Measurements from ENCODE around the gene ANXA1. TPM values are rescaled to one million over a fixed set of nuclear protein-coding genes. Genes with fewer than 3 reads are reported as not detected.
"Not testable (repeated sequence)": the region's sequence is repeated elsewhere in the genome, so short reads cannot be mapped to it uniquely, and the experiment has no call there.

The ANXA1 gene
- 100 to 1,000 TPM; 324 to 335 TPM for total RNA-seq
- 1,000 to 10,000 TPM in 1 of 2 donors, 100 to 1,000 TPM in 1; 621 to 1,202 TPM for polyA plus RNA-seq

GRCh38 chr9:73151653-73152542 lies at the start of gene ANXA1:
ANXA1 (plus strand) TSS chr9:73151865; CDS start chr9:73158536, 6,671 bp downstream.
- peaks cover 0 to 3% (median 0%) of the 10 kb centered on the region in 8 donors for H3K9me3 Mint-ChIP-seq
- peak within 1 kb of the TSS; percentile 92 to 99 (median 94) for H3K4me3 Mint-ChIP-seq
- Histone ChIP-seq H3K27ac (ENCODE audit: low read depth, low read length) (peak within 1 kb of the TSS; percentile 75), H3K9me3 (ENCODE audit: control insufficient read depth in 1 of 2, low read length in 2 of 2) (no peaks in the 10 kb centered on the region), H3K4me1 (ENCODE audit: insufficient read depth, low read length) (peaks cover 56% of the 10 kb centered on the region), H3K4me3 (ENCODE audit: low read length in 2 of 2) (peak within 1 kb of the TSS; percentile 3 to 78), H3K27me3 (ENCODE audit: insufficient read depth, low read length) (no peaks in the 10 kb centered on the region), H3K36me3 (ENCODE audit: insufficient read depth, low read length) (no peaks in the 10 kb centered on the region)
- POLR2A ChIA-PET (ENCODE audit: partially characterized antibody), result interaction anchor here (0.7 to 3.5 kb wide), 19 partner anchors 9 to 1369 kb away, joined by 3 to 116 read pairs (median 5); partner anchors contain the start of gene ZFAND5
- H3K4me1 Mint-ChIP-seq, result peaks cover 35 to 64% (median 47%) of the 10 kb centered on the region in 4 donors
- H3K27ac Mint-ChIP-seq, result peak within 1 kb of the TSS; percentile 95 to 99 (median 97)
- no peaks in the 10 kb centered on the region for H3K27me3 Mint-ChIP-seq
- CTCF ChIA-PET (ENCODE audit: partially characterized antibody), result interaction anchor here (0.8 to 1.8 kb wide), 4 partner anchors 19 to 33 kb away, joined by 3 to 8 read pairs (median 4); no protein-coding TSS in a partner anchor
- H3K36me3 Mint-ChIP-seq, result peaks cover 6 to 29% of the 10 kb centered on the region in 2 donors
- intact Hi-C loops (cut with micrococcal nuclease), result loop anchor here (1.0 to 10.0 kb wide), 4 partner anchors 20 to 1873 kb away; partner anchors contain the start of gene CARNMT1
- DNase-seq, result peak; percentile 72 to 86 (median 83)

GRCh38 chr9:73104342-73104741 lies 47.3 kb upstream of the ANXA1 start:
- Histone ChIP-seq H3K4me3 (ENCODE audit: low read length in 2 of 2) (no peak overlapping the region), H3K4me1 (ENCODE audit: insufficient read depth, low read length) (no peaks in the 10 kb centered on the region), H3K36me3 (ENCODE audit: insufficient read depth, low read length) (no peaks in the 10 kb centered on the region), H3K27me3 (ENCODE audit: insufficient read depth, low read length) (no peaks in the 10 kb centered on the region), H3K27ac (ENCODE audit: low read depth, low read length) (no peak overlapping the region), H3K9me3 (ENCODE audit: control insufficient read depth in 1 of 2, low read length in 2 of 2) (no peaks in the 10 kb centered on the region)
- intact Hi-C loops (cut with micrococcal nuclease), result no loop called here
- H3K36me3 Mint-ChIP-seq, result no peaks in the 10 kb centered on the region
- H3K27me3 Mint-ChIP-seq, result peaks cover 2 to 8% of the 10 kb centered on the region in 2 donors
- no peaks in the 10 kb centered on the region for H3K9me3 Mint-ChIP-seq
- CTCF ChIA-PET (ENCODE audit: partially characterized antibody), result interaction anchor here (11.1 kb wide), 1 partner anchor 76 kb away, joined by 252 read pairs; no protein-coding TSS in a partner anchor
- POLR2A ChIA-PET (ENCODE audit: partially characterized antibody), result no interaction called here
- no peak overlapping the region for H3K27ac Mint-ChIP-seq
- peaks cover 0 to 3% (median 1%) of the 10 kb centered on the region in 4 donors for H3K4me1 Mint-ChIP-seq
- DNase-seq, result no peak
- H3K4me3 Mint-ChIP-seq, result no peak overlapping the region

GRCh38 chr9:73104921-73105320 lies 46.7 kb upstream of the ANXA1 start:
- Mint-ChIP-seq H3K27ac (no peak overlapping the region), H3K9me3 (no peaks in the 10 kb centered on the region), H3K4me3 (no peak overlapping the region), H3K4me1 (peaks cover 0 to 3% (median 1%) of the 10 kb centered on the region in 4 donors), H3K36me3 (no peaks in the 10 kb centered on the region), H3K27me3 (peaks cover 2 to 8% of the 10 kb centered on the region in 2 donors)
- POLR2A ChIA-PET (ENCODE audit: partially characterized antibody), result no interaction called here
- CTCF ChIA-PET (ENCODE audit: partially characterized antibody), result interaction anchor here (11.1 kb wide), 1 partner anchor 75 kb away, joined by 252 read pairs; no protein-coding TSS in a partner anchor
- Histone ChIP-seq H3K9me3 (ENCODE audit: control insufficient read depth in 1 of 2, low read length in 2 of 2) (no peaks in the 10 kb centered on the region), H3K27ac (ENCODE audit: low read depth, low read length) (no peak overlapping the region), H3K4me3 (ENCODE audit: low read length in 2 of 2) (no peak overlapping the region), H3K4me1 (ENCODE audit: insufficient read depth, low read length) (no peaks in the 10 kb centered on the region), H3K36me3 (ENCODE audit: insufficient read depth, low read length) (no peaks in the 10 kb centered on the region), H3K27me3 (ENCODE audit: insufficient read depth, low read length) (no peaks in the 10 kb centered on the region)
- DNase-seq, result no peak
- intact Hi-C loops (cut with micrococcal nuclease), result no loop called here

- H3K4me3 Mint-ChIP-seq; H3K4me3 ChIP-seq (ENCODE audit: low read length in 2 of 2); H3K4me1 Mint-ChIP-seq; H3K9me3 Mint-ChIP-seq; H3K27me3 Mint-ChIP-seq; H3K27ac ChIP-seq (ENCODE audit: low read depth, low read length); H3K36me3 Mint-ChIP-seq; H3K9me3 ChIP-seq (ENCODE audit: control insufficient read depth in 1 of 2, low read length in 2 of 2); H3K36me3 ChIP-seq (ENCODE audit: insufficient read depth, low read length); H3K4me1 ChIP-seq (ENCODE audit: insufficient read depth, low read length); H3K27me3 ChIP-seq (ENCODE audit: insufficient read depth, low read length): not testable (repeated sequence)
- CTCF ChIA-PET (ENCODE audit: partially characterized antibody), result interaction anchor here (0.5 to 11.1 kb wide), 35 partner anchors 10 to 1170 kb away, joined by 3 to 252 read pairs (median 5); no protein-coding TSS in a partner anchor
- POLR2A ChIA-PET (ENCODE audit: partially characterized antibody), result interaction anchor here (0.8 to 1.3 kb wide), 9 partner anchors 25 to 77 kb away, joined by 3 to 11 read pairs (median 3); partner anchors contain the start of gene ANXA1
- intact Hi-C loops (cut with micrococcal nuclease), result loop anchor here (1.0 kb wide), 3 partner anchors 42 to 77 kb away; no protein-coding TSS in a partner anchor
- DNase-seq, result peak; percentile 63 to 69 (median 67)
- peak overlapping the region in 1 of 7 donors; percentile 0 for H3K27ac Mint-ChIP-seq
These were observed 44.1 kb upstream of the ANXA1 start for GRCh38 chr9:73107489-73108069.

- CTCF ChIA-PET (ENCODE audit: partially characterized antibody), result interaction anchor here (1.0 to 11.1 kb wide), 5 partner anchors 19 to 67 kb away, joined by 3 to 252 read pairs (median 3); no protein-coding TSS in a partner anchor
- no peak overlapping the region for H3K4me3 ChIP-seq (ENCODE audit: low read length in 2 of 2)
- intact Hi-C loops (cut with micrococcal nuclease), result no loop called here
These were observed 37.6 kb upstream of the ANXA1 start for GRCh38 chr9:73114058-73114457.

GRCh38 chr9:73114958-73115357 lies 36.7 kb upstream of the ANXA1 start:
- ChIA-PET CTCF (ENCODE audit: partially characterized antibody) (interaction anchor here (1.0 to 5.6 kb wide), 5 partner anchors 7 to 68 kb away, joined by 3 to 31 read pairs (median 3); no protein-coding TSS in a partner anchor), POLR2A (ENCODE audit: partially characterized antibody) (interaction anchor here (1.0 to 3.1 kb wide), 6 partner anchors 16 to 57 kb away, joined by 3 to 13 read pairs (median 4); partner anchors contain the start of gene ANXA1)
- H3K27me3 ChIP-seq (ENCODE audit: insufficient read depth, low read length), result no peaks in the 10 kb centered on the region
- Mint-ChIP-seq H3K4me3 (peak overlapping the region in 7 of 8 donors; percentile 39 to 73 (median 67)), H3K36me3 (no peaks in the 10 kb centered on the region), H3K27me3 (no peaks in the 10 kb centered on the region), H3K4me1 (peaks cover 23 to 45% (median 33%) of the 10 kb centered on the region in 4 donors), H3K9me3 (no peaks in the 10 kb centered on the region), H3K27ac (peak overlapping the region; percentile 50 to 95 (median 54))
- peak in 2 of 5 donors; percentile 8 to 11 for DNase-seq
- intact Hi-C loops (cut with micrococcal nuclease), result no loop called here
- H3K27ac ChIP-seq (ENCODE audit: low read depth, low read length), result no peak overlapping the region
- H3K4me1 ChIP-seq (ENCODE audit: insufficient read depth, low read length), result peaks cover 35% of the 10 kb centered on the region
- no peaks in the 10 kb centered on the region for H3K36me3 ChIP-seq (ENCODE audit: insufficient read depth, low read length)
- no peaks in the 10 kb centered on the region for H3K9me3 ChIP-seq (ENCODE audit: control insufficient read depth in 1 of 2, low read length in 2 of 2)
- no peak overlapping the region for H3K4me3 ChIP-seq (ENCODE audit: low read length in 2 of 2)

More at GRCh38 chr9:73114058-73114457, 37.6 kb upstream of the ANXA1 start:
- POLR2A ChIA-PET (ENCODE audit: partially characterized antibody), result interaction anchor here (1.1 to 3.1 kb wide), 3 partner anchors 17 to 41 kb away, joined by 5 to 13 read pairs (median 9); no protein-coding TSS in a partner anchor
- Histone ChIP-seq H3K9me3 (ENCODE audit: control insufficient read depth in 1 of 2, low read length in 2 of 2) (no peaks in the 10 kb centered on the region), H3K4me1 (ENCODE audit: insufficient read depth, low read length) (peaks cover 35% of the 10 kb centered on the region), H3K36me3 (ENCODE audit: insufficient read depth, low read length) (no peaks in the 10 kb centered on the region), H3K27me3 (ENCODE audit: insufficient read depth, low read length) (no peaks in the 10 kb centered on the region), H3K27ac (ENCODE audit: low read depth, low read length) (peak overlapping the region; percentile 28)
- H3K36me3 Mint-ChIP-seq, result no peaks in the 10 kb centered on the region
- H3K4me3 Mint-ChIP-seq, result peak overlapping the region in 7 of 8 donors; percentile 3 to 73 (median 65)
- peak in 1 of 5 donors; percentile 9 for DNase-seq
- no peaks in the 10 kb centered on the region for H3K9me3 Mint-ChIP-seq
- peaks cover 23 to 45% (median 33%) of the 10 kb centered on the region in 4 donors for H3K4me1 Mint-ChIP-seq
- no peaks in the 10 kb centered on the region for H3K27me3 Mint-ChIP-seq
- H3K27ac Mint-ChIP-seq, result peak overlapping the region; percentile 30 to 89 (median 68)

Measured in CD4-positive, alpha-beta memory T cell (primary cell).